HL-60 (cell line): Measurements from ENCODE around the gene LRP1B.

ENCODE experiments used
- CTCF ChIP-seq: IDR thresholded peaks from one replicate; pipeline ENCODE4 v1.5.1; 2011; ENCODE audit warnings: low read length, control low read depth, inconsistent platforms; ENCODE audit not compliant: insufficient read depth
- GABPA ChIP-seq: IDR thresholded peaks from 2 replicates; pipeline ENCODE4 v1.6.1; 2012; ENCODE audit warnings: low read depth
- POLR2AphosphoS5 ChIP-seq: IDR thresholded peaks from 2 replicates; pipeline ENCODE4 v1.6.1; 2012; ENCODE audit warnings: low read depth
- REST ChIP-seq: IDR thresholded peaks from 2 replicates; pipeline ENCODE4 v1.6.1; 2012; ENCODE audit warnings: low read depth; ENCODE audit not compliant: insufficient replicate concordance

- TF ChIP-seq CTCF: no peak
- TF ChIP-seq GABPA: no peak
- no peak for TF ChIP-seq POLR2AphosphoS5
- TF ChIP-seq REST: no peak
Measured at GRCh38 chr2:140972724-140973123, 1158.1 kb downstream of the LRP1B start.
